G401.6 (cell line): ENCODE results near the gene TMEM53.

ENCODE experiments used
- FAIRE-seq: peaks from 2 replicates; lab custom pipeline; 2012; peaks lifted over from hg19 to GRCh38; lab: Jason Lieb, UNC

Gene TMEM53

DNA sequence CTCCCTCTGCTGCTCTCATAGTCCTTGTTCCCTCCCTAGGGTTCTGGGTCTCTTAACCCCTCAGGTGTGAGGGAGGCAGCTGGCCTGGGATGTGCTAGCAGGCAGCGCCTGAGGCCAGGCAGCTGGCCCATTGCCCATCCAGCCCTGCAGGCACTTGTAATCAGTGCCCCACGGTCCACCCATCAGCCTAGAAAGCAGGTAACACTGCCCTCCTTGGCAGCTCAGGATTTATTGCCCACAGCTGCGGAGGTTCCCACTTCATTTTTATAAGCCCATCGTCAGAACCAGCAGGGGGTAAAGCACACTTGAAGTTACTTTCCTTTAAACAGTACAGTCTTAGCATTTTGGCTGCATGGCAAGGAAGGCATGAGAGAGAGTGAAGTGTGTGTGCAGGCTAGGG lies 70.6 kb downstream of the TMEM53 start:
- no peak for FAIRE-seq
